Caco-2 (cell line): ENCODE data around the gene ZNF335. TPM values are rescaled to one million over a fixed set of nuclear protein-coding genes. Genes with fewer than 3 reads are reported as not detected.

Experiments used
- BruUV-seq: library from RNA; stranded (reverse); fragments of 400-500 nt; replicated peaks from 2 replicates; lab custom pipeline; 2021; lab: Mats Ljungman, UMichigan
- CTCF ChIA-PET: fragments of 300-600 bp; sonication (Branson Sonifier 250); formaldehyde crosslinking; loops from one replicate; lab custom pipeline; 2022; ENCODE audit warnings: antibody characterized with exemption; lab: Charles Lee
- POLR2A ChIA-PET: fragments of 300-600 bp; sonication (Branson Sonifier 250); formaldehyde crosslinking; loops from one replicate; lab custom pipeline; 2022; ENCODE audit warnings: antibody characterized with exemption; lab: Charles Lee
- DNase-seq, 2 experiments: peaks; one replicate each; pipeline versions ENCODE4 v3.0.0 to v3.0.0-alpha.2; 2020 to 2022
- H3K27me3 ChIP-seq: replicated peaks from 2 replicates; pipeline ENCODE4 v1.6.0; 2011; ENCODE audit warnings: low read length; ENCODE audit not compliant: control insufficient read depth, insufficient read depth
- H3K36me3 ChIP-seq: 2 replicates; pipeline ENCODE4 v1.5.1; 2011; ENCODE audit warnings: low read length; ENCODE audit not compliant: control insufficient read depth, insufficient read depth
- H3K4me1 ChIP-seq: fragments of 250-450 bp; sonication (Bioruptor Pico); 2 replicates; pipeline ENCODE4 v1.5.1; 2020; ENCODE audit warnings: mild to moderate bottlenecking
- H3K4me3 ChIP-seq: 2 replicates; pipeline ENCODE4 v1.5.1; 2011; ENCODE audit warnings: low read depth, mild to moderate bottlenecking, control low read depth, low read length
- H3K9me3 ChIP-seq: fragments of 250-450 bp; sonication (Bioruptor Pico); 2 replicates; pipeline ENCODE4 v1.5.1; 2020; ENCODE audit warnings: mild to moderate bottlenecking, moderate library complexity
- H3K27ac Mint-ChIP-seq: one replicate; pipeline ENCODE4 v1.8.0; 2022; ENCODE audit warnings: mixed read lengths; ENCODE audit not compliant: unreplicated experiment
- H3K27me3 Mint-ChIP-seq: one replicate; pipeline ENCODE4 v1.8.0; 2022; ENCODE audit warnings: mixed read lengths; ENCODE audit not compliant: insufficient read depth, unreplicated experiment
- H3K36me3 Mint-ChIP-seq: one replicate; pipeline ENCODE4 v1.8.0; 2022; ENCODE audit warnings: mild to moderate bottlenecking, mixed read lengths; ENCODE audit not compliant: insufficient read depth, unreplicated experiment
- H3K4me1 Mint-ChIP-seq: one replicate; pipeline ENCODE4 v1.8.0; 2022; ENCODE audit warnings: low read depth, mixed read lengths; ENCODE audit not compliant: unreplicated experiment
- H3K4me3 Mint-ChIP-seq: one replicate; pipeline ENCODE4 v1.8.0; 2022; ENCODE audit warnings: mild to moderate bottlenecking, moderate library complexity, mixed read lengths; ENCODE audit not compliant: unreplicated experiment
- H3K9me3 Mint-ChIP-seq: one replicate; pipeline ENCODE4 v1.8.0; 2022; ENCODE audit warnings: mixed read lengths; ENCODE audit not compliant: unreplicated experiment
- intact Hi-C: fragments of 100-400 bp; cut with micrococcal nuclease; formaldehyde crosslinking; loops from one replicate; pipeline ENCODE4 v1.10.0; 2022; ENCODE audit not compliant: unreplicated experiment
- total RNA-seq: library from RNA; stranded (reverse); gene quantifications from 2 replicates; pipeline ENCODE4 v1.2.3, GENCODE V29; 2022
- TF ChIP-seq, protein P1 (sequence below), 2 experiments: fragments of 200-600 bp in 1 of 2; IDR thresholded peaks; 1 replicate in 1 of 2; 2 replicates in 1 of 2; pipeline versions ENCODE4 v1.5.1 to v1.8.0; 2011 to 2022; ENCODE audit warnings: antibody characterized with exemption in 1 of 2, control low read depth in 1 of 2, inconsistent platforms in 1 of 2, low read depth in 1 of 2, low read length in 1 of 2, mild to moderate bottlenecking in 1 of 2, moderate library complexity in 1 of 2; ENCODE audit not compliant: insufficient read depth in 1 of 2, severe bottlenecking in 1 of 2, unreplicated experiment in 1 of 2

Gene ZNF335
- total RNA-seq, 1 experiment from 2014 or later, result 35.1 TPM

GRCh38 chr20:45948742-45949541, 23.1 kb downstream of the ZNF335 start:
- TF ChIP-seq, protein P1, sequence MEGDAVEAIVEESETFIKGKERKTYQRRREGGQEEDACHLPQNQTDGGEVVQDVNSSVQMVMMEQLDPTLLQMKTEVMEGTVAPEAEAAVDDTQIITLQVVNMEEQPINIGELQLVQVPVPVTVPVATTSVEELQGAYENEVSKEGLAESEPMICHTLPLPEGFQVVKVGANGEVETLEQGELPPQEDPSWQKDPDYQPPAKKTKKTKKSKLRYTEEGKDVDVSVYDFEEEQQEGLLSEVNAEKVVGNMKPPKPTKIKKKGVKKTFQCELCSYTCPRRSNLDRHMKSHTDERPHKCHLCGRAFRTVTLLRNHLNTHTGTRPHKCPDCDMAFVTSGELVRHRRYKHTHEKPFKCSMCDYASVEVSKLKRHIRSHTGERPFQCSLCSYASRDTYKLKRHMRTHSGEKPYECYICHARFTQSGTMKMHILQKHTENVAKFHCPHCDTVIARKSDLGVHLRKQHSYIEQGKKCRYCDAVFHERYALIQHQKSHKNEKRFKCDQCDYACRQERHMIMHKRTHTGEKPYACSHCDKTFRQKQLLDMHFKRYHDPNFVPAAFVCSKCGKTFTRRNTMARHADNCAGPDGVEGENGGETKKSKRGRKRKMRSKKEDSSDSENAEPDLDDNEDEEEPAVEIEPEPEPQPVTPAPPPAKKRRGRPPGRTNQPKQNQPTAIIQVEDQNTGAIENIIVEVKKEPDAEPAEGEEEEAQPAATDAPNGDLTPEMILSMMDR (IDR thresholded peaks at IDR 0.05; ENCODE audit: insufficient read depth in 1 of 2, low read depth in 1 of 2, low read length in 1 of 2, severe bottlenecking in 1 of 2, unreplicated experiment in 1 of 2), result no peak
- H3K4me1 Mint-ChIP-seq, result no peaks in the 10 kb centered on the region
- peaks cover 27% of the 10 kb centered on the region for H3K36me3 ChIP-seq
- H3K9me3 Mint-ChIP-seq, result no peaks in the 10 kb centered on the region
- TSS peak; percentile 27 for BruUV-seq
- intact Hi-C loops, result no loop called here
- no peaks in the 10 kb centered on the region for H3K4me1 ChIP-seq
- no peaks in the 10 kb centered on the region for H3K27me3 ChIP-seq
- ChIA-PET POLR2A (interaction anchor here (1.1 to 1.4 kb wide), 3 partner anchors 12 to 59 kb away, joined by 3 to 17 read pairs (median 4); no protein-coding TSS in a partner anchor), CTCF (interaction anchor here (0.6 to 3.2 kb wide), 8 partner anchors 14 to 126 kb away, joined by 3 to 17 read pairs (median 4); partner anchors contain the start of gene PCIF1)
- peaks cover 68% of the 10 kb centered on the region for H3K36me3 Mint-ChIP-seq
- peak in 1 of 2 experiments; percentile 57 for DNase-seq
- H3K9me3 ChIP-seq, result no peaks in the 10 kb centered on the region
- peak overlapping the region; percentile 9 for H3K27ac Mint-ChIP-seq
- no peak overlapping the region for H3K4me3 Mint-ChIP-seq
- no peaks in the 10 kb centered on the region for H3K27me3 Mint-ChIP-seq
- no peak overlapping the region for H3K4me3 ChIP-seq

GRCh38 chr20:45948261-45948733, 23.7 kb downstream of the ZNF335 start:
- Mint-ChIP-seq H3K4me1 (no peaks in the 10 kb centered on the region), H3K27ac (no peak overlapping the region), H3K36me3 (peaks cover 69% of the 10 kb centered on the region), H3K27me3 (no peaks in the 10 kb centered on the region), H3K9me3 (no peaks in the 10 kb centered on the region), H3K4me3 (no peak overlapping the region)
- Histone ChIP-seq H3K36me3 (peaks cover 28% of the 10 kb centered on the region), H3K27me3 (no peaks in the 10 kb centered on the region), H3K9me3 (no peaks in the 10 kb centered on the region), H3K4me1 (no peaks in the 10 kb centered on the region), H3K4me3 (no peak overlapping the region)
- BruUV-seq, result no TSS peak
- CTCF ChIA-PET, result interaction anchor here (1.2 to 3.2 kb wide), 3 partner anchors 13 to 58 kb away, joined by 4 to 17 read pairs (median 5); no protein-coding TSS in a partner anchor
- POLR2A ChIA-PET, result interaction anchor here (1.2 kb wide), 1 partner anchor 58 kb away, joined by 4 read pairs; no protein-coding TSS in a partner anchor
- TF ChIP-seq, protein P1 (IDR thresholded peaks at IDR 0.05; ENCODE audit: insufficient read depth in 1 of 2, low read depth in 1 of 2, low read length in 1 of 2, severe bottlenecking in 1 of 2, unreplicated experiment in 1 of 2), result no peak
- intact Hi-C loops, result no loop called here
- DNase-seq, result no peak

DNA sequence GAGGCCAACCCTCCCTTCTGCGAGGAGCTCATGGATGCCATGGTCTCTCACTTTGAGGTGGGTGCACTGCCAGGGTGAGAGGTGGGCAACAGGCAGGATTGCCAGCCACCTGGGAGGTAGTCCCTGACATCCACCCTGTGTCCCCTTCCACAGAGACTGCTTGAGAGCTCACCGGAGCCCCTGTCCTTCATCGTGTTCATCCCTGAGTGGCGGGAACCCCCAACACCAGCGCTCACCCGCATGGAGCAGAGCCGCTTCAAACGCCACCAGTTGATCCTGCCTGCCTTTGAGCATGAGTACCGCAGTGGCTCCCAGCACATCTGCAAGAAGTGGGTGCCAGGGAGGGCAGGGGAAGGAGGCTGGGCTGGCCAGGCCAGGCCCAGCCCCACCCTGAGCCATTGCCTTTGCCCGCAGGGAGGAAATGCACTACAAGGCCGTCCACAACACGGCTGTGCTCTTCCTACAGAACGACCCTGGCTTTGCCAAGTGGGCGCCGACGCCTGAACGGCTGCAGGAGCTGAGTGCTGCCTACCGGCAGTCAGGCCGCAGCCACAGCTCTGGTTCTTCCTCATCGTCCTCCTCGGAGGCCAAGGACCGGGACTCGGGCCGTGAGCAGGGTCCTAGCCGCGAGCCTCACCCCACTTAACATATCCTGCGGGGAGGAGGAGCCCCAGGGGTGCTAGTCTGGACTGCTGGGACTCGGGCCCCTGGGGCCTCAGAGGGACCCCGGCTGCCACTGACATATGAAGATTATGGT, 24.7 kb downstream of the ZNF335 start:
- H3K4me3 Mint-ChIP-seq, result no peak overlapping the region
- Histone ChIP-seq H3K4me1 (no peaks in the 10 kb centered on the region), H3K36me3 (peaks cover 30% of the 10 kb centered on the region), H3K27me3 (no peaks in the 10 kb centered on the region), H3K4me3 (no peak overlapping the region), H3K9me3 (no peaks in the 10 kb centered on the region)
- peaks cover 71% of the 10 kb centered on the region for H3K36me3 Mint-ChIP-seq
- no peaks in the 10 kb centered on the region for H3K9me3 Mint-ChIP-seq
- BruUV-seq, result no TSS peak
- H3K4me1 Mint-ChIP-seq, result no peaks in the 10 kb centered on the region
- TF ChIP-seq, protein P1 (IDR thresholded peaks at IDR 0.05; ENCODE audit: insufficient read depth in 1 of 2, low read depth in 1 of 2, low read length in 1 of 2, severe bottlenecking in 1 of 2, unreplicated experiment in 1 of 2), result no peak
- intact Hi-C loops, result no loop called here
- no peak overlapping the region for H3K27ac Mint-ChIP-seq
- CTCF ChIA-PET, result interaction anchor here (0.6 to 1.3 kb wide), 4 partner anchors 12 to 57 kb away, joined by 3 to 5 read pairs (median 4); no protein-coding TSS in a partner anchor
- DNase-seq, result no peak
- no peaks in the 10 kb centered on the region for H3K27me3 Mint-ChIP-seq
- POLR2A ChIA-PET, result interaction anchor here (0.6 to 1.0 kb wide), 3 partner anchors 10 to 14 kb away, joined by 3 to 5 read pairs (median 4); no protein-coding TSS in a partner anchor
